Measurements from ENCODE around the gene AKR1C4. TPM values are rescaled to one million over a fixed set of nuclear protein-coding genes. Genes with fewer than 3 reads are reported as not detected.

AKR1C4 gene
- total and polyA plus RNA-seq, 2 of the 8 experiments (the other 6 are each of a cell fraction or from before 2014, with no cell fraction given) = not detected

DNA sequence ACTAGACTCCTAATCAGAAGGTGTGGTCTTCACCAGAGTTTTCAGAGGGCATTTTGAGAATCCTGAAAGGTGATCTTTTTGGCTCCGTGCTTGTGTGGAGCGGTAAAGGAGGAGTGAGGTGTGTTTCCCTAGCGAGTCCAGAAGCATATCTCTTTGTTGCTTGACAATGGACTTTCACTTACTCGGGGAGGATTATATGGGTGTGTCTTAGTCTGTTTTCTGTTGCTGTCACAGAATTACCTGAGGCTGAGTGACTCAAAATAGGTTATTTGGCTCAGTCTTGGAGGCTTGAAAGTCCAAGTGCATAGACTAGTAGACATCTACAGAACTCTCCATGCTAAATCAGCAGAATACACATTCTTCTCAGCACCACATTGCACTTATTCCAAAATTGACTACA, 57.9 kb downstream of the AKR1C4 start (continued):
- TF ChIP-seq, protein P1, sequence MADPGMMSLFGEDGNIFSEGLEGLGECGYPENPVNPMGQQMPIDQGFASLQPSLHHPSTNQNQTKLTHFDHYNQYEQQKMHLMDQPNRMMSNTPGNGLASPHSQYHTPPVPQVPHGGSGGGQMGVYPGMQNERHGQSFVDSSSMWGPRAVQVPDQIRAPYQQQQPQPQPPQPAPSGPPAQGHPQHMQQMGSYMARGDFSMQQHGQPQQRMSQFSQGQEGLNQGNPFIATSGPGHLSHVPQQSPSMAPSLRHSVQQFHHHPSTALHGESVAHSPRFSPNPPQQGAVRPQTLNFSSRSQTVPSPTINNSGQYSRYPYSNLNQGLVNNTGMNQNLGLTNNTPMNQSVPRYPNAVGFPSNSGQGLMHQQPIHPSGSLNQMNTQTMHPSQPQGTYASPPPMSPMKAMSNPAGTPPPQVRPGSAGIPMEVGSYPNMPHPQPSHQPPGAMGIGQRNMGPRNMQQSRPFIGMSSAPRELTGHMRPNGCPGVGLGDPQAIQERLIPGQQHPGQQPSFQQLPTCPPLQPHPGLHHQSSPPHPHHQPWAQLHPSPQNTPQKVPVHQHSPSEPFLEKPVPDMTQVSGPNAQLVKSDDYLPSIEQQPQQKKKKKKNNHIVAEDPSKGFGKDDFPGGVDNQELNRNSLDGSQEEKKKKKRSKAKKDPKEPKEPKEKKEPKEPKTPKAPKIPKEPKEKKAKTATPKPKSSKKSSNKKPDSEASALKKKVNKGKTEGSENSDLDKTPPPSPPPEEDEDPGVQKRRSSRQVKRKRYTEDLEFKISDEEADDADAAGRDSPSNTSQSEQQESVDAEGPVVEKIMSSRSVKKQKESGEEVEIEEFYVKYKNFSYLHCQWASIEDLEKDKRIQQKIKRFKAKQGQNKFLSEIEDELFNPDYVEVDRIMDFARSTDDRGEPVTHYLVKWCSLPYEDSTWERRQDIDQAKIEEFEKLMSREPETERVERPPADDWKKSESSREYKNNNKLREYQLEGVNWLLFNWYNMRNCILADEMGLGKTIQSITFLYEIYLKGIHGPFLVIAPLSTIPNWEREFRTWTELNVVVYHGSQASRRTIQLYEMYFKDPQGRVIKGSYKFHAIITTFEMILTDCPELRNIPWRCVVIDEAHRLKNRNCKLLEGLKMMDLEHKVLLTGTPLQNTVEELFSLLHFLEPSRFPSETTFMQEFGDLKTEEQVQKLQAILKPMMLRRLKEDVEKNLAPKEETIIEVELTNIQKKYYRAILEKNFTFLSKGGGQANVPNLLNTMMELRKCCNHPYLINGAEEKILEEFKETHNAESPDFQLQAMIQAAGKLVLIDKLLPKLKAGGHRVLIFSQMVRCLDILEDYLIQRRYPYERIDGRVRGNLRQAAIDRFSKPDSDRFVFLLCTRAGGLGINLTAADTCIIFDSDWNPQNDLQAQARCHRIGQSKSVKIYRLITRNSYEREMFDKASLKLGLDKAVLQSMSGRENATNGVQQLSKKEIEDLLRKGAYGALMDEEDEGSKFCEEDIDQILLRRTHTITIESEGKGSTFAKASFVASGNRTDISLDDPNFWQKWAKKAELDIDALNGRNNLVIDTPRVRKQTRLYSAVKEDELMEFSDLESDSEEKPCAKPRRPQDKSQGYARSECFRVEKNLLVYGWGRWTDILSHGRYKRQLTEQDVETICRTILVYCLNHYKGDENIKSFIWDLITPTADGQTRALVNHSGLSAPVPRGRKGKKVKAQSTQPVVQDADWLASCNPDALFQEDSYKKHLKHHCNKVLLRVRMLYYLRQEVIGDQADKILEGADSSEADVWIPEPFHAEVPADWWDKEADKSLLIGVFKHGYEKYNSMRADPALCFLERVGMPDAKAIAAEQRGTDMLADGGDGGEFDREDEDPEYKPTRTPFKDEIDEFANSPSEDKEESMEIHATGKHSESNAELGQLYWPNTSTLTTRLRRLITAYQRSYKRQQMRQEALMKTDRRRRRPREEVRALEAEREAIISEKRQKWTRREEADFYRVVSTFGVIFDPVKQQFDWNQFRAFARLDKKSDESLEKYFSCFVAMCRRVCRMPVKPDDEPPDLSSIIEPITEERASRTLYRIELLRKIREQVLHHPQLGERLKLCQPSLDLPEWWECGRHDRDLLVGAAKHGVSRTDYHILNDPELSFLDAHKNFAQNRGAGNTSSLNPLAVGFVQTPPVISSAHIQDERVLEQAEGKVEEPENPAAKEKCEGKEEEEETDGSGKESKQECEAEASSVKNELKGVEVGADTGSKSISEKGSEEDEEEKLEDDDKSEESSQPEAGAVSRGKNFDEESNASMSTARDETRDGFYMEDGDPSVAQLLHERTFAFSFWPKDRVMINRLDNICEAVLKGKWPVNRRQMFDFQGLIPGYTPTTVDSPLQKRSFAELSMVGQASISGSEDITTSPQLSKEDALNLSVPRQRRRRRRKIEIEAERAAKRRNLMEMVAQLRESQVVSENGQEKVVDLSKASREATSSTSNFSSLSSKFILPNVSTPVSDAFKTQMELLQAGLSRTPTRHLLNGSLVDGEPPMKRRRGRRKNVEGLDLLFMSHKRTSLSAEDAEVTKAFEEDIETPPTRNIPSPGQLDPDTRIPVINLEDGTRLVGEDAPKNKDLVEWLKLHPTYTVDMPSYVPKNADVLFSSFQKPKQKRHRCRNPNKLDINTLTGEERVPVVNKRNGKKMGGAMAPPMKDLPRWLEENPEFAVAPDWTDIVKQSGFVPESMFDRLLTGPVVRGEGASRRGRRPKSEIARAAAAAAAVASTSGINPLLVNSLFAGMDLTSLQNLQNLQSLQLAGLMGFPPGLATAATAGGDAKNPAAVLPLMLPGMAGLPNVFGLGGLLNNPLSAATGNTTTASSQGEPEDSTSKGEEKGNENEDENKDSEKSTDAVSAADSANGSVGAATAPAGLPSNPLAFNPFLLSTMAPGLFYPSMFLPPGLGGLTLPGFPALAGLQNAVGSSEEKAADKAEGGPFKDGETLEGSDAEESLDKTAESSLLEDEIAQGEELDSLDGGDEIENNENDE (IDR thresholded peaks at IDR 0.05; ENCODE audit: insufficient replicate concordance, low read length) = no peak
- no peak for TF ChIP-seq RNF2 (IDR thresholded peaks at IDR 0.05; ENCODE audit: borderline replicate concordance, low read depth, low read length, missing control alignments, poor library complexity, severe bottlenecking)
- TF ChIP-seq SAP30 (IDR thresholded peaks at IDR 0.05; ENCODE audit: insufficient read depth, insufficient replicate concordance, low read length) = no peak
- TF ChIP-seq NANOG (IDR thresholded peaks at IDR 0.05; ENCODE audit: insufficient read depth, low read depth, low read length, poor library complexity, severe bottlenecking) = no peak
- TF ChIP-seq RBBP5 (IDR thresholded peaks at IDR 0.05; ENCODE audit: borderline replicate concordance, low read depth, low read length) = no peak
- TF ChIP-seq CEBPB (IDR thresholded peaks at IDR 0.05; ENCODE audit: low read depth, low read length) = no peak
- TF ChIP-seq BACH1 (IDR thresholded peaks at IDR 0.05; ENCODE audit: low read length) = no peak
- no peak for TF ChIP-seq TBP (IDR thresholded peaks at IDR 0.05; ENCODE audit: low read depth, low read length)

All from H1 (cell line).